NCI-H1930 (cell line): ENCODE results near the gene BRD2.

ENCODE experiments used
- DNase-seq, 2 experiments: peaks; one replicate each; lab custom pipeline; 2025; lab: John Stamatoyannopoulos, UW

Gene BRD2

DNA sequence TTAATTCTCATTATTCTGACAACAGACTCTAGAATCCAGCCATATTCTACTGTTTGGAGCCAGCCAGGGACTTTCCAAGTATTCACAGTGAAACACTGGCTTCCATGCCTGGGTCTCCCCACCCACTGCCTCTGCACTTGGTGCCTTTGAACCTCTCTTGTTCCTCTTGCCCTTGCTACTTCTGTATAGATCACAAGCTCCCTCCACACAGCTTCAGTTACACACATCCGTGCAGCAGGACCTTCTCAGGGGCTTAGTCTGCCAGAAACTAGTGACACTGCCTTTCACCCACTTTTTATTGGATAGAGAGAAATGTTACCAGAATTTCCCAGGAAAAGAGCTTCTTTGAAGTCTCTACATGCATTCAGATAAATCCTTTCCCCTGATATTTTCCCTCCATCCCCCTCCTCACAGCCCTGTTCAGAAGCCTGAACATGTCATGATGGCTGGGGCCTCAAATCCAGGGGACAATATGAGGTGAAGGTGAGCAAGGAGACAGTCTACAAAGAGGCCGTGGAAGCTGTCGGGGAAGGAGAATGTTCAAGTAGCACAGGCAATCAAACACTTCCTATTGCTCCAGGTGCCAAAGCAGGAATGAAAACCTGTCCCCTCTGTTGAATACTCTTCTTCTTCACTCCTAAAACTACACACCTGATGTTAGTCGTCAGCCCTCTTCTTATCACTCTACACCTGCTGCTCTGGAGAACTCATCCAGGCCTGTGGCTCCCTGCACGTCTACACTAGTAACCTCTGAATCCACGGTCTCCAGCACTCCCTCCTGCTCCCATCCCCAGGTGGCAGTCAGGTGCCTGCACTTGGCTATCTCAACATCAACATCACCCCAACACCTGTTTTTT lies 61.2 kb downstream of the BRD2 start:
- no peak for DNase-seq

DNA sequence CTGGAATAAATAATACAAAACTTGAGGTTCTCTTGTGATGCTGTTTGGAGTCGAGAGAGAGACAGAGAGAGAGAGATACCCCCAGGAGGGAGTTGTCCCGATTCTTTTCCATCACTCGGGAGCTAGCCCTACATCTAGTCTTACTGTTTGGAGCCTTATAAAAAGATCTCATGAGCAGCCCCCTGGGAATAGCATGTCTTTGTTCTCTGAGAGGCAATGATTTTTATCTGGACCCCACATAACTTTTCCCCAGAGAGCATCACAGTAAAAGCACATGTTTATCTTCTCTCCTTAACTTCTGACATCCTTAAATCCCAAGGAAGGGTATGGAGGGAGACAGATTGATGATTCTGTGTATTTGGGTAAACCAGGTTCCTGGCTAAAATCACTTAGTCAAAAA lies 61.9 kb downstream of the BRD2 start:
- no peak for DNase-seq
